Prostate gland (tissue), 2 donors: Measurements from ENCODE around the gene PCGF2.

Source experiments
- POLR2A ChIP-seq: fragments of 450-650 bp; IDR thresholded peaks from one replicate; pipeline ENCODE4 v1.6.1; 2016; ENCODE audit warnings: antibody characterized with exemption, mild to moderate bottlenecking
- TF ChIP-seq, protein P1 (sequence below), 4 experiments: fragments of 200-600 bp in 2 of 4; fragments of 450-650 bp in 2 of 4; sonication (generic) in 2 of 4; IDR thresholded peaks; 1 replicate in 3 of 4; 2 replicates in 1 of 4; pipeline ENCODE4 v1.5.1; 2016 to 2019; ENCODE audit warnings: antibody characterized with exemption in 4 of 4, mild to moderate bottlenecking in 2 of 4, moderate library complexity in 2 of 4

DNA sequence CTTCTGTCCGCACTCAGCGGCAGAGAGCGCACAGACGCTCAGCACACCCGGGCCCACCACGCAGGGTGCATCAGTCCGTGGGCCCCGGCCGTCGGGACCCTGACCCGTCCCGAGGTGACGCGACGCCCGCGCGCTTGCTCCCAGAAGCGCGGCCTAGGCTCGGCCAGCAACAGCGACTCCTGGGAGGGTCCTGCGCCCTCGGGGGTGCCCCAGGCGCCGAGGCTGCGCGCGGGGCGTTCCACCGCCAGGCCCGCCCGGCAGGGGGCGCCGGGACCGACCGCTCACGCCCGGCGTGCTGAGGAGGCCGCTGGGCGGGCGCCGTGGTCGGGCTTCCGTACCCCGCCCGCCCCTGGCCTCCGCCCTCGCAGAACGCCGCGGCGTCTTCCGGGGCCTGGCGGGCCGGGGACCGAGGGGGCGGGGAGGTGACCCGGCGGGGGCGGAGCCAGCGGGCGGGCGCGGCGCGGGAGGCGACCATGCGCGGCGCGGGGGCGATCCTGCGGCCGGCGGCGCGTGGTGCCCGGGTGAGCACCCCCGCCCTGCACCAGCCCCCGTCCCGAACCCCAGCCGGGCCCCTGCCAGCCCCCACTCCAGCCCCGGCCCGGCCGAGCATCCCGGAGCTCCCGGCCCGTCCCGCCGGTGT, 18.1 kb downstream of the PCGF2 start, which contains the start of gene CISD3:
- TF ChIP-seq, protein P1, sequence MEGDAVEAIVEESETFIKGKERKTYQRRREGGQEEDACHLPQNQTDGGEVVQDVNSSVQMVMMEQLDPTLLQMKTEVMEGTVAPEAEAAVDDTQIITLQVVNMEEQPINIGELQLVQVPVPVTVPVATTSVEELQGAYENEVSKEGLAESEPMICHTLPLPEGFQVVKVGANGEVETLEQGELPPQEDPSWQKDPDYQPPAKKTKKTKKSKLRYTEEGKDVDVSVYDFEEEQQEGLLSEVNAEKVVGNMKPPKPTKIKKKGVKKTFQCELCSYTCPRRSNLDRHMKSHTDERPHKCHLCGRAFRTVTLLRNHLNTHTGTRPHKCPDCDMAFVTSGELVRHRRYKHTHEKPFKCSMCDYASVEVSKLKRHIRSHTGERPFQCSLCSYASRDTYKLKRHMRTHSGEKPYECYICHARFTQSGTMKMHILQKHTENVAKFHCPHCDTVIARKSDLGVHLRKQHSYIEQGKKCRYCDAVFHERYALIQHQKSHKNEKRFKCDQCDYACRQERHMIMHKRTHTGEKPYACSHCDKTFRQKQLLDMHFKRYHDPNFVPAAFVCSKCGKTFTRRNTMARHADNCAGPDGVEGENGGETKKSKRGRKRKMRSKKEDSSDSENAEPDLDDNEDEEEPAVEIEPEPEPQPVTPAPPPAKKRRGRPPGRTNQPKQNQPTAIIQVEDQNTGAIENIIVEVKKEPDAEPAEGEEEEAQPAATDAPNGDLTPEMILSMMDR (IDR thresholded peaks at IDR 0.05): peak; percentile 78 to 97 (median 92)
- TF ChIP-seq POLR2A: no peak
